ENCODE data around the gene FLOT1. TPM values are rescaled to one million over a fixed set of nuclear protein-coding genes. Genes with fewer than 3 reads are reported as not detected.

The FLOT1 gene
- total RNA-seq, 1 experiment from 2014 or later, result 176 TPM

DNA sequence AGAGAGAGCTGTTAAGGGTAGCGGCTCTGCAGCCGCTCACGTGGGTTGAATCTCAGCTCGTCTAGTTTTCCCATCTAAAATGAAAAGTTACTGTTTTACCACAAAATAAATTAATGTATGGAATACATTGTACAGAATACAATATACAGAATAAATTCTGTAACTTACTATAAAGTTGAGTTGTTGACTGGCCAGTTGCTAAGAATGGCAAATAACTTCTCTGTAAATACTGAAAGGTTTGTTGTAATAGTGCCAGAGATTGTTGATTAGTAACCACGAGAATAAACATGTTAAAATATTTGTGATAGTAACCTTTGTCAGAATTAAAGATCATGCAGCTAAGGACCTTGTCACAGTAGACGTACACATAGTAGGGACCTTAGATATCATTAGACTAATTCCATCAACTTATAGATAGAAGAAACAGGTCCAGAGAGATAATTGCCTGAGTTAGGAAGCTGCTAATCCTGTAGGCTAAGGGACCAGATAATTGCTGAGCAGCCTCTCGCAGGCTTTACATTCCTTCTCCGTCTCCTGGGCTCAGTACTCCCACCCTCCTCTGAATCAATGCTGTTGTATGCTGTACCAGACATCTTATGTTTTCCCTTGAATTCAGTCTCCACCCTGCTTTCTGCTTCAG, 51.2 kb downstream of the FLOT1 start:
- in situ Hi-C loops (cut with HindIII; ENCODE audit: low pct_unique_long_range_greater_than_20kb, low sequenced_read_pairs), result no loop called here
- ATAC-seq (no peak), DNase-seq (ENCODE audit: low read depth, low spot score) (no peak)
- Histone ChIP-seq H3K4me1 (ENCODE audit: control insufficient read depth, insufficient read depth, low read length) (peaks cover 28% of the 10 kb centered on the region), H3K4me3 (ENCODE audit: low read depth in 2 of 2, low read length in 2 of 2) (peak overlapping the region; percentile 56 to 86), H3K36me3 (ENCODE audit: control insufficient read depth, insufficient read depth, low read length) (no peaks in the 10 kb centered on the region), H3K27ac (ENCODE audit: low read length) (peak overlapping the region; percentile 80), H3K9me3 (ENCODE audit: control insufficient read depth, insufficient read depth, low read depth, low read length) (no peaks in the 10 kb centered on the region), H3K27me3 (ENCODE audit: control insufficient read depth, insufficient read depth, low read length) (no peaks in the 10 kb centered on the region)
- no TSS peak for BruUV-seq (replicated peaks)
- no peak for TF ChIP-seq POLR2AphosphoS5 (IDR thresholded peaks at IDR 0.05; ENCODE audit: low read depth, low read length)
- TF ChIP-seq, protein P1, sequence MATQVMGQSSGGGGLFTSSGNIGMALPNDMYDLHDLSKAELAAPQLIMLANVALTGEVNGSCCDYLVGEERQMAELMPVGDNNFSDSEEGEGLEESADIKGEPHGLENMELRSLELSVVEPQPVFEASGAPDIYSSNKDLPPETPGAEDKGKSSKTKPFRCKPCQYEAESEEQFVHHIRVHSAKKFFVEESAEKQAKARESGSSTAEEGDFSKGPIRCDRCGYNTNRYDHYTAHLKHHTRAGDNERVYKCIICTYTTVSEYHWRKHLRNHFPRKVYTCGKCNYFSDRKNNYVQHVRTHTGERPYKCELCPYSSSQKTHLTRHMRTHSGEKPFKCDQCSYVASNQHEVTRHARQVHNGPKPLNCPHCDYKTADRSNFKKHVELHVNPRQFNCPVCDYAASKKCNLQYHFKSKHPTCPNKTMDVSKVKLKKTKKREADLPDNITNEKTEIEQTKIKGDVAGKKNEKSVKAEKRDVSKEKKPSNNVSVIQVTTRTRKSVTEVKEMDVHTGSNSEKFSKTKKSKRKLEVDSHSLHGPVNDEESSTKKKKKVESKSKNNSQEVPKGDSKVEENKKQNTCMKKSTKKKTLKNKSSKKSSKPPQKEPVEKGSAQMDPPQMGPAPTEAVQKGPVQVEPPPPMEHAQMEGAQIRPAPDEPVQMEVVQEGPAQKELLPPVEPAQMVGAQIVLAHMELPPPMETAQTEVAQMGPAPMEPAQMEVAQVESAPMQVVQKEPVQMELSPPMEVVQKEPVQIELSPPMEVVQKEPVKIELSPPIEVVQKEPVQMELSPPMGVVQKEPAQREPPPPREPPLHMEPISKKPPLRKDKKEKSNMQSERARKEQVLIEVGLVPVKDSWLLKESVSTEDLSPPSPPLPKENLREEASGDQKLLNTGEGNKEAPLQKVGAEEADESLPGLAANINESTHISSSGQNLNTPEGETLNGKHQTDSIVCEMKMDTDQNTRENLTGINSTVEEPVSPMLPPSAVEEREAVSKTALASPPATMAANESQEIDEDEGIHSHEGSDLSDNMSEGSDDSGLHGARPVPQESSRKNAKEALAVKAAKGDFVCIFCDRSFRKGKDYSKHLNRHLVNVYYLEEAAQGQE (IDR thresholded peaks at IDR 0.05; ENCODE audit: insufficient read depth in 1 of 2, low read depth in 2 of 2, low read length in 1 of 2), result no peak
- TF ChIP-seq TCF7L2 (IDR thresholded peaks at IDR 0.05; ENCODE audit: low read depth, low read length), result no peak
- TF ChIP-seq SIN3A (IDR thresholded peaks at IDR 0.05; ENCODE audit: borderline replicate concordance, insufficient read depth, low read depth, low read length), result no peak
- no peak for TF ChIP-seq CTCF (IDR thresholded peaks at IDR 0.05)
- POLR2A ChIA-PET, result interaction anchor here (0.6 to 1.1 kb wide), 5 partner anchors 10 to 53 kb away, joined by 4 to 9 read pairs (median 5); partner anchors contain the start of genes DHX16 and MDC1
- CTCF ChIA-PET, result interaction anchor here (0.6 to 0.7 kb wide), 2 partner anchors 22 to 38 kb away, joined by 3 to 5 read pairs; no protein-coding TSS in a partner anchor
- intact Hi-C loops (cut with micrococcal nuclease; ENCODE audit: unreplicated experiment), result no loop called here

DNA sequence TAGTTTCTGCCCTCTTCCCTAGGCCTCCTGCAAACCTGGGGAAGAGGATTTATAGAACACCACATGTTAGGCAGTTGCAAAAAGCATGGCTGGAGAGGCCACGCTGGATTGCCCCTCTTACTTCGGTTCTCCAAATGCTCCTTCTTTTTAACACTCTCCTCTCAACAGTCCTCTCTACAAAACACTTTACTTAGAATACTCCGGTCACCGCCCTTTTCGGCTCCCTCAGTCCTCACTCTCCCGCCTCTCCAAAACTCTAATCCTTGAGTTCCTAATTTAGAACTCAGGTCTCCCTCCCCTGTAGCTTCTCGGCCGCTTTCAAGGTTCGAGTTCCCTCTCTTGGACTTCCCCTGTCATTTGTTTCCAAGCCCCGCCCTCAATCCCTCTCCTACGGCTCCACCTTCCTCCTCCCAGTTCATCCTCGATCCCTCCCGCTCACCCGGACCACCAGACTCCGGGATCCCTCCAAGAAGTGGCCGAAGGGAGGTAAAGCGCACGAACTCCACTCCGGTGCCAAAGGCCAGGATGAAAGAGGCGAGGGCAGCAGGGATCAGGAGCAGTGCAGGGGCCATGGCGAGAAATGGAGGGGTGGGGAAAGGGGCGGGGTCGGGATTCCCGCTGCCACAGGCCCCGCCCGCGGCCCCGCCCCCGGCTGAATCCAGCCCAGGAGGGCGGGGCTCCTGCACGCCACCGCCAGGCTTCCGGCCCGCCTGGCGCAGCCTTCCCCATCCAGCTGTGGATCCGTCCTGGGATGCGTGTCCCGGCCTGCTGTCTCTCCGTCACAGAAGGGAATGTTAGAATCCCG, 51.9 kb downstream of the FLOT1 start, which contains the start of gene NRM:
Gene NRM, minus strand, starts transcription at position 582 of the 805 bp plus-strand sequence. Its CDS starts 10 bp downstream, at position 572.
- ChIA-PET POLR2A (interaction anchor here (0.9 to 1.1 kb wide), 3 partner anchors 18 to 31 kb away, joined by 4 to 5 read pairs (median 4); partner anchors contain the start of genes DHX16 and MDC1), CTCF (interaction anchor here (0.6 kb wide), 1 partner anchor 502 kb away, joined by 6 read pairs; no protein-coding TSS in a partner anchor)
- DNase-seq (ENCODE audit: low read depth, low spot score) (peak; percentile 55), ATAC-seq (peak; percentile 78)
- no peaks in the 10 kb centered on the region for H3K27me3 ChIP-seq (ENCODE audit: control insufficient read depth, insufficient read depth, low read length)
- BruUV-seq (replicated peaks), result no TSS peak
- intact Hi-C loops (cut with micrococcal nuclease; ENCODE audit: unreplicated experiment) (no loop called here), in situ Hi-C loops (cut with HindIII; ENCODE audit: low pct_unique_long_range_greater_than_20kb, low sequenced_read_pairs) (no loop called here)
- peak; percentile 48; the same call in 1 of the 2 replicates for TF ChIP-seq POLR2AphosphoS5 (IDR thresholded peaks at IDR 0.05; ENCODE audit: low read depth, low read length)
- peak; percentile 69; the same call in 1 of the 2 replicates for TF ChIP-seq SIN3A (IDR thresholded peaks at IDR 0.05; ENCODE audit: borderline replicate concordance, insufficient read depth, low read depth, low read length)
- TF ChIP-seq CTCF (IDR thresholded peaks at IDR 0.05), result no peak
- TF ChIP-seq, protein P1 (IDR thresholded peaks at IDR 0.05; ENCODE audit: insufficient read depth in 1 of 2, low read depth in 2 of 2, low read length in 1 of 2), result no peak
- no peak for TF ChIP-seq TCF7L2 (IDR thresholded peaks at IDR 0.05; ENCODE audit: low read depth, low read length)
- H3K4me3 ChIP-seq (ENCODE audit: low read depth in 2 of 2, low read length in 2 of 2), result peak within 1 kb of the TSS; percentile 56 to 86
- peak within 1 kb of the TSS; percentile 87 for H3K27ac ChIP-seq (ENCODE audit: low read length)
- H3K4me1 ChIP-seq (ENCODE audit: control insufficient read depth, insufficient read depth, low read length), result peaks cover 33% of the 10 kb centered on the region
- no peaks in the 10 kb centered on the region for H3K9me3 ChIP-seq (ENCODE audit: control insufficient read depth, insufficient read depth, low read depth, low read length)
- H3K36me3 ChIP-seq (ENCODE audit: control insufficient read depth, insufficient read depth, low read length), result no peaks in the 10 kb centered on the region

All from Panc1 (cell line).